Spleen (tissue), 11 donors: ENCODE measurements around the gene TFG. TPM values are rescaled to one million over a fixed set of nuclear protein-coding genes. Genes with fewer than 3 reads are reported as not detected.

ENCODE experiments used
- DNase-seq: peaks from one replicate; pipeline ENCODE4 v3.0.0-alpha.2; 2020
- H3K27ac ChIP-seq, 8 donors: fragments of 200-600 bp; sonication (generic) in 7 of 8; 1 replicate in 4 of 8; 2 replicates in 4 of 8; pipeline versions ENCODE4 v1.5.0 to v1.8.0; 2016 to 2021; ENCODE audit warnings: inconsistent platforms in 4 of 8, mild to moderate bottlenecking in 4 of 8, moderate library complexity in 1 of 8
- H3K27me3 ChIP-seq, 7 donors: fragments of 200-600 bp; sonication (generic) in 6 of 7; replicated peaks in 1 of 7; 1 replicate in 4 of 7; 2 replicates in 3 of 7; pipeline versions ENCODE4 v1.5.0 to v1.8.0; 2016 to 2021; ENCODE audit warnings: inconsistent platforms in 3 of 7, mild to moderate bottlenecking in 1 of 7
- H3K36me3 ChIP-seq, 6 donors: fragments of 200-600 bp; sonication (generic) in 5 of 6; 1 replicate in 4 of 6; 2 replicates in 2 of 6; pipeline versions ENCODE4 v1.5.0 to v1.8.0; 2016 to 2021; ENCODE audit warnings: inconsistent platforms in 2 of 6
- H3K4me1 ChIP-seq, 6 donors: fragments of 200-600 bp; sonication (generic) in 5 of 6; 1 replicate in 3 of 6; 2 replicates in 3 of 6; pipeline versions ENCODE4 v1.5.0 to v1.8.0; 2016 to 2021; ENCODE audit warnings: inconsistent platforms in 3 of 6
- H3K4me3 ChIP-seq, 8 donors: fragments of 200-600 bp; sonication (generic) in 7 of 8; 1 replicate in 4 of 8; 2 replicates in 4 of 8; pipeline versions ENCODE4 v1.5.0 to v1.8.0; 2016 to 2021; ENCODE audit warnings: inconsistent platforms in 4 of 8, mild to moderate bottlenecking in 4 of 8, moderate library complexity in 2 of 8
- H3K9me3 ChIP-seq, 8 donors: fragments of 200-600 bp; sonication (generic) in 7 of 8; 1 replicate in 4 of 8; 2 replicates in 4 of 8; pipeline versions ENCODE4 v1.5.0 to v1.8.0; 2016 to 2021; ENCODE audit warnings: inconsistent platforms in 4 of 8
- POLR2A ChIP-seq, 3 donors: fragments of 450-650 bp; IDR thresholded peaks; one replicate each; pipeline ENCODE4 v1.5.1; 2017; ENCODE audit warnings: antibody characterized with exemption in 3 of 3, mild to moderate bottlenecking in 1 of 3
- POLR2AphosphoS5 ChIP-seq, 3 donors: sonication (generic); formaldehyde crosslinking; IDR thresholded peaks; one replicate each; pipeline ENCODE4 v1.5.1; 2017; ENCODE audit warnings: antibody characterized with exemption in 3 of 3
- WGBS, 5 donors: extraction: QIAGEN DNeasy Blood & Tissue Kit in 3 of 5; methylation state at CpG; one replicate each; pipeline versions ENCODE4 v1.1.5 to v1.1.7; 2013 to 2018; 5-methylcytosine and 5-hydroxymethylcytosine counted together
- intact Hi-C: fragments of 100-400 bp; cut with DNase I; formaldehyde crosslinking; loops from one replicate; pipeline ENCODE4 v1.15.0; 2023; ENCODE audit warnings: low total_unique reads
- polyA plus RNA-seq, 3 donors: library from polyadenylated mRNA; stranded (reverse); fragments of 200-250 nt; gene quantifications; one replicate each; pipeline ENCODE4 v1.2.1, GENCODE V29; 2013
- total RNA-seq, 7 donors: library from RNA; depleted of rRNA in 3 of 7; stranded (reverse); fragments of >200 nt in 3 of 7; fragmentation: NEBNext Ultra II Directional in 4 of 7; extraction: Animal tissue kit (Norgen Biotek cat#: 25700) in 4 of 7; gene quantifications; one replicate each; pipeline versions ENCODE4 v1.1.0 to v1.2.1, GENCODE V29; 2016 to 2021
- TF ChIP-seq, protein P1 (sequence below), 11 experiments: fragments of 200-600 bp in 7 of 11; fragments of 450-650 bp in 4 of 11; sonication (generic) in 4 of 11; IDR thresholded peaks in 8 of 11; conservative IDR thresholded peaks in 3 of 11; 1 replicate in 7 of 11; 2 replicates in 4 of 11; pipeline versions ENCODE4 v1.4.0 to v1.8.0; 2016 to 2021; ENCODE audit warnings: antibody characterized with exemption in 11 of 11, inconsistent platforms in 4 of 11, mild to moderate bottlenecking in 1 of 11
- donor health status: healthy with polysubstance abuse.
- donor health status: DM: no; HTN: no; CAD: no; lungs with moderate emphysema.
- donor health status: DM: no; HTN: no; CAD: no.
- donor health status: Bipolar disorder and iron deficiency.
- donor health status: healthy.
- donor health status: DM: no; HTN: no; CAD: no.
- donor health status: DM: yes; HTN: yes; CAD: no.

TFG gene
- total and polyA plus RNA-seq, 10 donors = 28.0 to 70.8 (median 56.4) TPM

DNA sequence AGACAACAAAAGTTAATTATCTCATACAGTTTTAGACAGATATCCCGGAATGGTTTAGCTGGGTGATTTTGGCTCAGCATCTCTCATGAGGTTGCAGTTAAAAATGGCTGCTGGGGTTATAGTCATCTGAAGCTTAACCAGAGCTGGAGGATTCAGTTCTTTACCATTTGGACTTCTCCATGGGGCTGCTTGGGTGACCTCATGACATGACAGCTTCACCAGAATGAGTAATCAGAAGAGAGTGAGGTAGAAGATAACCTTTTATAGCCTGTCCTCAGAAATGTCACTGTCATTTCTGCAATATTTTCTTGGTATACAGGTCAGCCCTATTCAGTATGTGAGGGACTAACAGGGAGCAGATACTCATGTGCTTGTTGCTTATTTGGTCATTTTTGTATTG lies 30.9 kb downstream of the TFG start:
- no peak overlapping the region for H3K27ac ChIP-seq
- peaks cover 0 to 100% (median 70%) of the 10 kb centered on the region in 6 donors for H3K36me3 ChIP-seq
- TF ChIP-seq POLR2AphosphoS5 (IDR thresholded peaks at IDR 0.05) (no peak), POLR2A (IDR thresholded peaks at IDR 0.05) (no peak)
- TF ChIP-seq, protein P1, sequence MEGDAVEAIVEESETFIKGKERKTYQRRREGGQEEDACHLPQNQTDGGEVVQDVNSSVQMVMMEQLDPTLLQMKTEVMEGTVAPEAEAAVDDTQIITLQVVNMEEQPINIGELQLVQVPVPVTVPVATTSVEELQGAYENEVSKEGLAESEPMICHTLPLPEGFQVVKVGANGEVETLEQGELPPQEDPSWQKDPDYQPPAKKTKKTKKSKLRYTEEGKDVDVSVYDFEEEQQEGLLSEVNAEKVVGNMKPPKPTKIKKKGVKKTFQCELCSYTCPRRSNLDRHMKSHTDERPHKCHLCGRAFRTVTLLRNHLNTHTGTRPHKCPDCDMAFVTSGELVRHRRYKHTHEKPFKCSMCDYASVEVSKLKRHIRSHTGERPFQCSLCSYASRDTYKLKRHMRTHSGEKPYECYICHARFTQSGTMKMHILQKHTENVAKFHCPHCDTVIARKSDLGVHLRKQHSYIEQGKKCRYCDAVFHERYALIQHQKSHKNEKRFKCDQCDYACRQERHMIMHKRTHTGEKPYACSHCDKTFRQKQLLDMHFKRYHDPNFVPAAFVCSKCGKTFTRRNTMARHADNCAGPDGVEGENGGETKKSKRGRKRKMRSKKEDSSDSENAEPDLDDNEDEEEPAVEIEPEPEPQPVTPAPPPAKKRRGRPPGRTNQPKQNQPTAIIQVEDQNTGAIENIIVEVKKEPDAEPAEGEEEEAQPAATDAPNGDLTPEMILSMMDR (IDR thresholded peaks at IDR 0.05 in 8 of 11, conservative IDR thresholded peaks at IDR 0.05 in 3 of 11) = no peak
- H3K9me3 ChIP-seq = no peaks in the 10 kb centered on the region
- 97 to 100% (median 98%) methylated on average over 1 of the region's 1 CpG for WGBS, 5 donors
- H3K27me3 ChIP-seq = no peaks in the 10 kb centered on the region
- H3K4me1 ChIP-seq = no peaks in the 10 kb centered on the region
- H3K4me3 ChIP-seq = no peak overlapping the region
- intact Hi-C loops = no loop called here
- no peak for DNase-seq

DNA sequence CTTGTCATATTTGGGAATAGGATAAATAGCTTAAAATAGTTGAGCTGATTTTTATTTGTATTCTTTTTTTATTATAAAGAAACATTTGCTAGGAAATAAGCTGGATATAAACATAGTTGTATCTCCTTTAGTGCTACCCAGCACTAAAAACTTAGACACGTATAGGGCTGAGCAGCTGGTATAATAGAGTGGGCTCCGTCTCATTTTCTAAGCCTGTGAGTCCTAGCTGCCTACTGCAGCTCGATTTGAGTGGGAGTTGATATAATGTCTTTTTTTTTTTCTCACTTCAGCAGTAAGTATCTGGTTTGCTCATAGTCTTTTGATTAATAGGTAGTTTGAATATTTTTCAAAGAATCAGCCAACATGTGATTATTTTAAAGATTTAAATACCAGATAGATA lies 34.2 kb downstream of the TFG start:
- no peak for DNase-seq
- H3K4me1 ChIP-seq = no peaks in the 10 kb centered on the region
- 89 to 97% (median 92%) methylated on average over 3 of the region's 3 CpGs for WGBS, 5 donors
- H3K27me3 ChIP-seq = no peaks in the 10 kb centered on the region
- H3K4me3 ChIP-seq = no peak overlapping the region
- intact Hi-C loops = no loop called here
- peaks cover 0 to 100% (median 69%) of the 10 kb centered on the region in 6 donors for H3K36me3 ChIP-seq
- H3K27ac ChIP-seq = no peak overlapping the region
- TF ChIP-seq POLR2A (IDR thresholded peaks at IDR 0.05) (no peak), POLR2AphosphoS5 (IDR thresholded peaks at IDR 0.05) (no peak)
- TF ChIP-seq, protein P1 (IDR thresholded peaks at IDR 0.05 in 8 of 11, conservative IDR thresholded peaks at IDR 0.05 in 3 of 11) = no peak
- no peaks in the 10 kb centered on the region for H3K9me3 ChIP-seq

DNA sequence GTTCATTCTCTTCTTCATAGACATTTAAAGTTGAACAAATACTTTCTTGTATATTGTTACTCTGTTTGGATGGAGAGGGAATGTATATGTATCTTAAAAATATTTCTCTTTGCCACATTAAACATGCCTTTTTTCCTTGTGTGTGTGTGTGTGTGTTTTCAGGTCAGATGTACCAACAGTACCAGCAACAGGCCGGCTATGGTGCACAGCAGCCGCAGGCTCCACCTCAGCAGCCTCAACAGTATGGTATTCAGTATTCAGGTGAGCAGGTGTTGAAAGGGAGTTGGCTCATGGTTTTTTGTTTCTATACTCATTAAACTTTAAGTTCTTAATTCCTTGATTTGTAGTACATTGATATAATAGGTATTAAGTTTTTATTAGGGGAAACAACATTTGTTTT lies 35.4 kb downstream of the TFG start:
- H3K4me3 ChIP-seq = no peak overlapping the region
- no peaks in the 10 kb centered on the region for H3K27me3 ChIP-seq
- WGBS, 5 donors = 95 to 100% (median 97%) methylated on average over 2 of the region's 2 CpGs
- intact Hi-C loops = no loop called here
- no peak overlapping the region for H3K27ac ChIP-seq
- H3K4me1 ChIP-seq = no peaks in the 10 kb centered on the region
- no peaks in the 10 kb centered on the region for H3K9me3 ChIP-seq
- TF ChIP-seq POLR2AphosphoS5 (IDR thresholded peaks at IDR 0.05) (no peak), POLR2A (IDR thresholded peaks at IDR 0.05) (no peak)
- TF ChIP-seq, protein P1 (IDR thresholded peaks at IDR 0.05 in 8 of 11, conservative IDR thresholded peaks at IDR 0.05 in 3 of 11) = no peak
- peaks cover 0 to 100% (median 71%) of the 10 kb centered on the region in 6 donors for H3K36me3 ChIP-seq
- DNase-seq = no peak

DNA sequence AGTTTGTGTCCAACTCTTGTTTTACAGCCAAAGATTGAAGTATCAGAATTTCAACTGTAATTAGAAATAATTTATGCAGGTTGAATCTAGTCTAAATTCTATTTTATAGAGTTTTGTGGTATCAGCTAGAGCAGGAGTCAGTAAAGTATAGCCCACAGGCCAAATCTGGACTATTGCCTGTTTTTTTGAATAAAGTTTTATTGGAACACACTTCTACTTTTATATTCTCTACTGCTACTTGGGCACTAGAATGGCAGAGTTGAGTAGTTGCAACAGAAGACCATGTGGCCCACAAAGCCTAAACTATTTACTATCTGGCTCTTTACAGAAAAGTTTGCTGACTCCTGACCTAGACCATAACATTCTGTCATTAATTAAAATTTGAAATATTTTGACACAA lies 36.3 kb downstream of the TFG start:
- H3K27me3 ChIP-seq = no peaks in the 10 kb centered on the region
- DNase-seq = no peak
- H3K27ac ChIP-seq = no peak overlapping the region
- H3K36me3 ChIP-seq = peaks cover 0 to 100% (median 72%) of the 10 kb centered on the region in 6 donors
- no peak overlapping the region for H3K4me3 ChIP-seq
- no peaks in the 10 kb centered on the region for H3K4me1 ChIP-seq
- H3K9me3 ChIP-seq = no peaks in the 10 kb centered on the region
- TF ChIP-seq POLR2AphosphoS5 (IDR thresholded peaks at IDR 0.05) (no peak), POLR2A (IDR thresholded peaks at IDR 0.05) (no peak)
- TF ChIP-seq, protein P1 (IDR thresholded peaks at IDR 0.05 in 8 of 11, conservative IDR thresholded peaks at IDR 0.05 in 3 of 11) = no peak
- intact Hi-C loops = no loop called here
